HEK293T (cell line): Measurements from ENCODE around the gene MCMBP.

Source experiments
- CTCF ChIA-PET: fragments of 350-600 bp; formaldehyde crosslinking; extraction: SDS; loops from one replicate; lab custom pipeline; 2021; ENCODE audit warnings: antibody characterized with exemption, inconsistent platforms; lab: Yijun Ruan, JAX
- POLR2A ChIA-PET: fragments of 350-600 bp; formaldehyde crosslinking; extraction: SDS; loops from one replicate; lab custom pipeline; 2020; ENCODE audit warnings: antibody characterized with exemption, inconsistent platforms; lab: Yijun Ruan, JAX
- DNase-seq: peaks from one replicate; pipeline ENCODE4 v3.0.0; 2012; ENCODE audit warnings: mixed read lengths; ENCODE audit errors: extremely low spot score
- ARNT ChIP-seq: fragments of 450-650 bp; IDR thresholded peaks from 2 replicates; pipeline ENCODE4 v1.6.1; 2017; ENCODE audit warnings: mild to moderate bottlenecking
- BHLHE40 ChIP-seq: fragments of 450-650 bp; IDR thresholded peaks from 2 replicates; pipeline ENCODE4 v1.6.1; 2016; ENCODE audit warnings: mild to moderate bottlenecking, moderate library complexity, borderline replicate concordance
- CTBP1 ChIP-seq: fragments of 450-650 bp; IDR thresholded peaks from 2 replicates; pipeline ENCODE4 v1.6.1; 2016; ENCODE audit warnings: borderline replicate concordance
- ELF4 ChIP-seq: fragments of 450-650 bp; IDR thresholded peaks from 2 replicates; pipeline ENCODE4 v1.6.1; 2017; ENCODE audit warnings: antibody characterized with exemption
- FOXA1 ChIP-seq: fragments of 450-650 bp; IDR thresholded peaks from 2 replicates; pipeline ENCODE4 v1.6.1; 2016; ENCODE audit warnings: mild to moderate bottlenecking
- FOXK2 ChIP-seq: fragments of 450-650 bp; IDR thresholded peaks from 2 replicates; pipeline ENCODE4 v1.6.1; 2016; ENCODE audit warnings: mild to moderate bottlenecking
- FOXM1 ChIP-seq: fragments of 450-650 bp; IDR thresholded peaks from 2 replicates; pipeline ENCODE4 v1.6.1; 2017; ENCODE audit warnings: mild to moderate bottlenecking, borderline replicate concordance
- HDGF ChIP-seq: fragments of 450-650 bp; IDR thresholded peaks from 2 replicates; pipeline ENCODE4 v1.6.1; 2017; ENCODE audit warnings: antibody characterized with exemption, borderline replicate concordance
- L3MBTL2 ChIP-seq: fragments of 450-650 bp; conservative IDR thresholded peaks from 2 replicates; pipeline ENCODE4 v1.6.1; 2016; ENCODE audit warnings: mild to moderate bottlenecking
- LEF1 ChIP-seq: fragments of 450-650 bp; IDR thresholded peaks from 2 replicates; pipeline ENCODE4 v1.6.1; 2017; ENCODE audit warnings: mild to moderate bottlenecking, borderline replicate concordance
- NFRKB ChIP-seq: fragments of 450-650 bp; IDR thresholded peaks from 2 replicates; pipeline ENCODE4 v1.6.1; 2016; ENCODE audit warnings: mild to moderate bottlenecking, moderate library complexity
- PKNOX1 ChIP-seq: fragments of 450-650 bp; IDR thresholded peaks from 2 replicates; pipeline ENCODE4 v1.6.1; 2016
- SP1 ChIP-seq: fragments of 450-650 bp; IDR thresholded peaks from 2 replicates; pipeline ENCODE4 v1.6.1; 2017
- SUZ12 ChIP-seq: fragments of 450-650 bp; IDR thresholded peaks from 2 replicates; pipeline ENCODE4 v1.6.1; 2016; ENCODE audit warnings: mild to moderate bottlenecking
- TARDBP ChIP-seq: fragments of 450-650 bp; IDR thresholded peaks from 2 replicates; pipeline ENCODE4 v1.6.1; 2016
- ZNF384 ChIP-seq: fragments of 450-650 bp; IDR thresholded peaks from 2 replicates; pipeline ENCODE4 v1.6.1; 2016

The MCMBP gene

GRCh38 chr10:119824299-119824698 is 48.3 kb downstream of the MCMBP start:
- ChIA-PET CTCF (no interaction called here), POLR2A (no interaction called here)
- no peak for TF ChIP-seq TARDBP
- TF ChIP-seq SUZ12, result no peak
- TF ChIP-seq ZNF384, result no peak
- TF ChIP-seq CTBP1, result no peak
- TF ChIP-seq ARNT, result no peak
- TF ChIP-seq FOXA1, result no peak
- no peak for TF ChIP-seq HDGF
- TF ChIP-seq LEF1, result no peak
- TF ChIP-seq NFRKB, result no peak
- no peak for TF ChIP-seq BHLHE40
- TF ChIP-seq SP1, result no peak
- no peak for DNase-seq

GRCh38 chr10:119821182-119821581 is 51.5 kb downstream of the MCMBP start:
- DNase-seq, result no peak
- CTCF ChIA-PET, result no interaction called here
- TF ChIP-seq CTBP1 (no peak), SUZ12 (no peak), ELF4 (no peak), BHLHE40 (no peak), TARDBP (no peak), FOXM1 (no peak)
- POLR2A ChIA-PET, result no interaction called here

GRCh38 chr10:119818889-119819270 is 53.8 kb downstream of the MCMBP start:
- POLR2A ChIA-PET, result no interaction called here
- no peak for TF ChIP-seq PKNOX1
- TF ChIP-seq ZNF384, result no peak
- TF ChIP-seq L3MBTL2, result no peak
- TF ChIP-seq FOXK2, result no peak
- no peak for TF ChIP-seq TARDBP
- TF ChIP-seq ARNT, result no peak
- TF ChIP-seq SP1, result no peak
- TF ChIP-seq FOXA1, result no peak
- TF ChIP-seq SUZ12, result no peak
- no peak for TF ChIP-seq BHLHE40
- TF ChIP-seq FOXM1, result no peak
- no peak for TF ChIP-seq ELF4
- TF ChIP-seq NFRKB, result no peak
- no peak for TF ChIP-seq HDGF
- no peak for DNase-seq
- CTCF ChIA-PET, result no interaction called here

- no peak for DNase-seq
- POLR2A ChIA-PET, result no interaction called here
Measured at GRCh38 chr10:119817991-119818888, 54.4 kb downstream of the MCMBP start.

GRCh38 chr10:119815671-119816070 is 57.0 kb downstream of the MCMBP start:
- ChIA-PET POLR2A (no interaction called here), CTCF (no interaction called here)
- TF ChIP-seq FOXA1 (no peak), BHLHE40 (no peak), SP1 (no peak), FOXM1 (no peak), FOXK2 (no peak), LEF1 (no peak), ELF4 (no peak), NFRKB (no peak), TARDBP (no peak), PKNOX1 (no peak), CTBP1 (no peak), ARNT (no peak), SUZ12 (no peak), L3MBTL2 (no peak), HDGF (no peak)
- DNase-seq, result no peak

More at GRCh38 chr10:119817991-119818888, 54.4 kb downstream of the MCMBP start:
- TF ChIP-seq FOXA1, result no peak
- no peak for TF ChIP-seq FOXK2
- TF ChIP-seq PKNOX1, result no peak
- no peak for TF ChIP-seq L3MBTL2
- TF ChIP-seq NFRKB, result no peak
- TF ChIP-seq SP1, result no peak
- no peak for TF ChIP-seq CTBP1
- no peak for TF ChIP-seq ZNF384
- no peak for TF ChIP-seq LEF1
- CTCF ChIA-PET, result no interaction called here

- CTCF ChIA-PET, result no interaction called here
- POLR2A ChIA-PET, result no interaction called here
- no peak for DNase-seq
- TF ChIP-seq SP1, result no peak
- no peak for TF ChIP-seq FOXA1
- no peak for TF ChIP-seq ARNT
- TF ChIP-seq TARDBP, result no peak
- TF ChIP-seq FOXK2, result no peak
- no peak for TF ChIP-seq BHLHE40
- no peak for TF ChIP-seq NFRKB
- TF ChIP-seq L3MBTL2, result no peak
- TF ChIP-seq SUZ12, result no peak
Measured at GRCh38 chr10:119812684-119813083, 60.0 kb downstream of the MCMBP start.
